Stimulated activated CD4-positive, alpha-beta T cell treated with anti-CD3 and anti-CD28 coated beads, TNF-alpha, amount 100 ng/mL, for 1 hour (primary cell): ENCODE data around the gene TEX52.

Experiments
- DNase-seq, 3 donors: peaks; one replicate each; pipeline ENCODE4 v3.0.0-alpha.2; 2020; ENCODE audit warnings: low read depth in 3 of 3, low spot score in 1 of 3

Gene TEX52

DNA sequence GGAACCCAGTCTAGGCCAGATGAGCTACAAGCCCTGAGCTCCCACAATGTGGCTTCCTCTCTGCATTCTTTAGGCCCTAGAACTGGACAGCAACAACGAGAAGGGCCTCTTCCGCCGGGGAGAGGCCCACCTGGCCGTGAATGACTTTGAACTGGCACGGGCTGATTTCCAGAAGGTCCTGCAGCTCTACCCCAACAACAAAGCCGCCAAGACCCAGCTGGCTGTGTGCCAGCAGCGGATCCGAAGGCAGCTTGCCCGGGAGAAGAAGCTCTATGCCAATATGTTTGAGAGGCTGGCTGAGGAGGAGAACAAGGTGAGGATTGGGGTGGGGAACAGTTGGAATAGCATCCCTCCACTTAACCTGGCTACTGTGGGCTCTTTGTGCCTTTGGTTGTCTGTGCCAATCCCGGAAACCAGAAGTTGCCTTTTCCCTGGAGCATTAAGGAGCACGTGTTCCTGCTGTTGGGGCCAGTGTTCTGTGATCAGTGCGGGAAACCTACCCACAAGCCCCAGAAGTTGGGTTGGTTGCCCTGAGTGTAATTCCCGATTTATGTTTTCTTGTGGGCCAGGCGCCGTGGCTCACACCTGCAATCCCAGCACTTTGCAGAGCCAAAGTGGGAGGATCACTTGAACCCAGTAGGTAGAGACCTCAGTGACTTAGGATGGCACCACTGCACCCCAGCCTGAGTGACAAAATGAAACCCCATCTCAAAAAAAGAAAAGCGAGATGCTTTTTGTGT, 55.6 kb downstream of the TEX52 start:
- DNase-seq = no peak

GRCh38 chr12:2800046-2800570, 56.7 kb downstream of the TEX52 start:
- no peak for DNase-seq
